Left forelimb (tissue), 1 donor: ENCODE results near the gene KRT84.
"Not testable (repeated sequence)": the region's sequence is repeated elsewhere in the genome, so short reads cannot be mapped to it uniquely, and the experiment has no call there.

Experiments
- DNase-seq: peaks from one replicate; pipeline ENCODE4 v3.0.0-alpha.2; 2018; ENCODE audit warnings: low spot score

KRT84 gene

DNA sequence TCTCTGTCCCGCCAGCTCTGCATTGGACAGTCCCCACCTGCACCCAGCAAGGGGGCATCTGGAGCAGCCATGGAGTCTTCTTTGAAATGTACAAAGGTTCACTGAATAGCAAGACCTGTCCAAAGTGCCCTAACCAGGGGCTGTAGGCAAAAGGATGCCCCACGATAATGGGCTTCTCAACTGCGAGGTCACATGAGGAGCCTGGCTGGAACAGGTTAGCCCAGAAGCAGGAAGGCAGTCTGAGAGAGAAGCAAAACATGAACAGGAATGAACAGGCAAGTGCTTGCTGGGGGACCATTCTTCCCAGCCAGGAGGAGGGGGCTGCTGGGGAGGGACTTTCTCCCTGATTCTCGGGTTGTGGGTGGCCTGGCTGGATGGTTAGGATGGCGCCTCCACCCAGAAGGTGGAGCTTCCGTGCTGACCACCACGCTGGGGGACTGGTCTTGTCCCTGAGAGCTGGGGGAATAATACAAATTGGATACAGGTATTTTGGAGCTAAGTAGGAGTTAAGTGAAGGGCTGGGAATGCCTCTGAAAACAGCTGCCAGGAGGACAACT lies 25.3 kb downstream of the KRT84 start:
- no peak for DNase-seq

DNA sequence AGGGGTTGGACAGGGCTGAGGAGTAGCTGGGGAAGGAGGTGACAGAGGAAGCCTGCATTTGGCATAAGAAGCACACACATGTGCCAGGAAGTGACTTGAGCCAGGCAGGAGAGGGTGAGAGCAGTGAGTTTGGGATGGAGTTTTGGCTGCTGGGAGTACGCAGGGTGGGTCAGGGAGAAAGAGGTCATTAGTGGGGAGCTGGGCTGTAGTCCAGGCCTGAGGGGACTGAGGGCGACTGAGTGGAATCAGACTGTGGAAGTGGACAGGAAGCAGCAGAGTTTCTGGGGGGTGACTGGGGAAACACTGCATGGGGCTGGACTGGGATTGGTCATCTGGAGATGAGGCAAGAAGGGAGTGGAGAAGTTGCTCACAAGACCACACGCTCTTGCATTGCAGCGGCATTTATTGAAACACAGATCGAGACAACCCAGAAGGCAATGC lies 25.8 kb downstream of the KRT84 start:
- no peak for DNase-seq

DNA sequence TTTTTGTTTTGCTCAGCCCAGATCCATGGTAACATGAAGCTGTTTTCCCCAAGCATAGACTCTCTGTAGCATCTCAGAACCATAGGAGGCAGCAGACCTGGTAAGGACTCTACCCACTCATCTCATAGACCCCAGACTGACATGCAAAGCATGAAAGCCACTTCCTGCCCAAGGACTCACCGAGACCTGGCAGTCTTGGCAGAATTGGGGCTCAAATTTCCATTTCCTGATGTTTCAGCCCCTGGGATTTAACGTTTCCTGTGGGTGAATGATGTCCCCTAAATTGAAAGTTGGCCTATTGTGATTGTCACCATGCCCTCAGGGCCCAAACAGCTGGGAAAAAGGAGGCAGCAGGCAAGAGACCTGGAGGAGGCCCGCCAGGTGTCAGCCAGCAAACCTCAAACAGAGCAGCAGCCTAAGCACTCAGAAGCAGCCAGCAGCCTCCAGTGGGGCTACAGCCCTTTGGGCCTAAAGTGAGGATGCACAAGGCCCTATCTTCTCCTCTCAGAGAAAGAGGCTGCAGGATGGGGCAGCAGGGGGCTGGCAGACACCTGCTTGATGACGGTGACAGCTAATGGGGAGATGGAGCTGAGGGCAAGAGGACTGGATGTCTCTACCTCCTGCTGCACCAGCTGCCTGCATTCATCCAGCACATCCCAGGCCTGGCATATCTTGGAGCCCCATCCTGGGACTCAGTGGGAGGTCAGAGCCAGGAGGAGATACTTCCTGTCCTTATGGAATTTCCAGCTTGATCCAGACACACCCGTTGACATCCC lies 26.7 kb downstream of the KRT84 start:
- peak; percentile 58 for DNase-seq

DNA sequence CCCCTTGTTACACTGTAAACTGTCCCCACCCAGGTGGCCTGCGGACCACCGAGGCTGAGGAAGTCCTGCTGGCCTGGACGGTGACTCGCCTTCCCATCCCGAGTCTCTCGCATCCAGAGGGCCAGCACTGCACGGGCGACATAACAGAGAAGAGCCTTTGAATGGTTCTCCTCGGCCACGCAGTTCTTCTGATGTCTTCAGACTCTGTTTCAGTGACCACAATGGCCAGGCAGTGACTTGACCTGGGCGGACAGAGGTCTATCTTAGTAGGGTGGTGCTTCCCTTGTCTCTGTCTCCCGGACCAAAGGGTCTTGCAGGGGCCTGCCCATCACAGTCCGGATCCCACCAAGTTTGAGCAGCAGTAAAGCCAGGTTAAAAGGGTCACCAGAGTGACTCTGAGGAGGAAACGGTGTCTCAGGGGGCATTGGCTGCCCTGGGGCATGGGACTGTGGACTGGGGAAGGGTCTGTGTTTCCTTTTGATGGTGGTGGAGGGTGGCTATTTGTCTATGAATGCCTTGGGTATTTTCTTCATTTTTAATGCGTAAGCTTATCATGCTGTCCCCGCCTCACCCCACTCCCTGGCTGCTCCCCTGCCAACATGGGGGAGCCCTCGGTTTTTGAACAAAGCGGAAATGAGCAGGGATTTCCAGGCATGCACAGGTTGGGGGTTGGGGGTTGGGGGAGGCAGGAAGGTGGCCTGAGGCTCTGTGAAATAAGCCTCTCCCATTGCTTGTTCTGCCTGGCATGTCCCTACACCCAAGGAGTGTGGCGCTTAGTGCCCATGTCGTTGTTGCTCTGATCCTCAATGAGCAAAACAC lies 28.5 kb downstream of the KRT84 start:
- peak; percentile 45 for DNase-seq

DNA sequence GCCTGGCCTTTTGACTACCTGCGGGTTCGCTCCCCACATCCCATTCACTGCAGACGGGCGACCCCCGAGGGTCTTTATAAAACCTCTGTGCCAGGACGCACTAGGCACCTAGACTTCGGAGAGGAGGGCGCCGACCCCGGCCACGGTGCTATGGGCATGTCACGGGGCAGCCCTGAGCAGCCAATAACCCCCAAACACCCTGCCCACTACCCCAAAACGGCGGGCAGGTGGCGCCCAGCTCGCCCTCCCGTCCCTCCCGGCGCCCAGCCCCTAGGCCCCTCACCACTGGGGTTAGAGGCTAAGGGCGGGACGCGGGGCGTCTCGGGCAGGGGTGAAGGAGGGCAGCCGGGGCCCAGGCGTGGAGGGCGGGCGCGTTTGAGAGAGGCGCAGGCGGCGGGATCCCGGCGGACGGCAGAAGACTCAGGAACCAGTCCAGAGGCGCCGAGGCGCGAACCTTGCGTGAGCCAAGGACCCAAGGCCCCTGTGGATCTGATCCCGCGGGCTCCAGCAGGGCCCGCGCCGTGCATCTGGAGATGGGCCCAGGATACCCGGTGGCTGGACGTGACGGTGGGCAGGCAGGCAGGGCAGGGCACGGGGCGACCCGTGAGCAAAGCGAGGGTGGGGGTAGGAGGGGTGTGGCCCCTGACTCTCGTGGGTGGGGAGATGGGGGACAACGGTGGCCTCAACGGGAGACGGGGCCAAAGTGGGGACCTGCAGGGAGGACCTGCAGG lies 29.3 kb downstream of the KRT84 start:
- DNase-seq = peak; percentile 52

DNA sequence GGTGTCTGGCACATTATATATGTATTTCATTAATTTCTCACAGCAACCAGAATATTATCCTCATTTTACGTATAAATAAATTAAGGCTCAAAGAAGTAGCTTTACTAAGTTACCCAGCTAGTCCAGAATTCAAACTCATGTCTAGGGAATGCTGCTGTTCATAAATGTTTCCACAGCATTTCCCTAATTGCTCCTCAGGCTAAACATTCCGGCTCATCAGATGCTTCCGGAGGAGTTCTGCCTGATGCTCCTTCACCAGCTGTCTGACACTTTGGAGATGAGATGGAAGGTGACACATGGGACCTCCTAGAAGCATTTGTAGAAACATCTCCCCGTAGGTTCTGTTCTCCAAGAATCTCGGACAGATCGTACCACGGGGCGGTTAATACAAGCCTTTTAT lies 30.3 kb downstream of the KRT84 start:
- DNase-seq = peak; percentile 26

DNA sequence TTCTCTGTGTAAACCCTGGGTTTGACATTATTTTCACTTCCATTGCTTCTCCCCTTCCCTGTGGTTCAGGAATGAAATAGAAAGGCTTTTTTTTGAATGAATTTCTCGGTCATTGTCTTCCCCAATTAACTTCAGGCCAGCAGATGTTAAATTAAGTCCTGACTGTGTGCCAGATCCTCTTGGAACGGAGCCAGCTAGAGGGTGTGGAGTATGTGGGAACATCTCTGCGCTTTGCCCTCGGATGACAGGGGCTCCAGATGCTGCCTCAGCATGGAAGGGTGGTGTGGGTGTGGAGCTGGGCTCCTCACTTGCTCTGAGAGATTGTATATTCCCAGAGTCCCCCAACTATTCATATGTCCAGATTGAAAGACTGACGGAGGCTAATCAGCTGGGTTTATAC lies 31.3 kb downstream of the KRT84 start:
- peak; percentile 66 for DNase-seq

DNA sequence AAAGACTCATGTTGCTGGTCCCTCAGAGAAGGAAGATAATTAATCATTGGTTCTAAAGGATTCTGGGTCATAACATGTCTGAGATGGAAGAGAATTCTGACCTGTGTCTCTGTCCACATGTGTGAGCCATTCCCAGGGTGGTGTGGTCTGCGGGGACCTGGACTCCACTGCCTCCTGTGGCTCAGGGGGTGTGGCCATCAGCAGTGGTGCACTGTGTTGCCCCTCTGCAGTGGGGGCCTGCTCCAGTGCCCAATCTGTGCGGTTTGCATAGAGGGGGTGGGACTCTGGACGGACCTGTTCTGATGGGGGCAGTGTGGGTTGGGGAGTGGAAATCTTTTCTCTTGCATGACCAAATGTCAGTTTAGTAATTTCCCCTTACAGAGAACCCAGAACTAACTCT lies 31.7 kb downstream of the KRT84 start:
- peak; percentile 18 for DNase-seq

DNA sequence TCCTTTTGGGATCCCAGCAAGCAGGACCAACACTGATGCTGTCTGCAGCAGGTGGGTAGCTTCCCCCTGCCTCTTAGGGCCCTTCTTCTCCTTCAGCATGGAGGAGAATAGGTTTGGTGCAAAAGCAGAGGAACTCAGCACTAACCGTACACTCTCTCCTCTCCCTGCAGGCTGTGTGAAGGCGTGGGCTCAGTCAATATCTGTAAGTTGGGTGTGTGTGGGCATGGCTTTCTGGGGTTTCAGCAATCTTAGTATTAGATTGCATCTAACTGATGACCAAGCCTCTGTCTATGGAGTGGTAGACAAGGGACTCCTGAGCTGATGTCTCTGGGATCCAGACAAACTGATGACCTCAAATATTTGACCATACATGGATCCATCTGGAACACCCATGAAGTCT lies 32.5 kb downstream of the KRT84 start:
- DNase-seq = no peak

DNA sequence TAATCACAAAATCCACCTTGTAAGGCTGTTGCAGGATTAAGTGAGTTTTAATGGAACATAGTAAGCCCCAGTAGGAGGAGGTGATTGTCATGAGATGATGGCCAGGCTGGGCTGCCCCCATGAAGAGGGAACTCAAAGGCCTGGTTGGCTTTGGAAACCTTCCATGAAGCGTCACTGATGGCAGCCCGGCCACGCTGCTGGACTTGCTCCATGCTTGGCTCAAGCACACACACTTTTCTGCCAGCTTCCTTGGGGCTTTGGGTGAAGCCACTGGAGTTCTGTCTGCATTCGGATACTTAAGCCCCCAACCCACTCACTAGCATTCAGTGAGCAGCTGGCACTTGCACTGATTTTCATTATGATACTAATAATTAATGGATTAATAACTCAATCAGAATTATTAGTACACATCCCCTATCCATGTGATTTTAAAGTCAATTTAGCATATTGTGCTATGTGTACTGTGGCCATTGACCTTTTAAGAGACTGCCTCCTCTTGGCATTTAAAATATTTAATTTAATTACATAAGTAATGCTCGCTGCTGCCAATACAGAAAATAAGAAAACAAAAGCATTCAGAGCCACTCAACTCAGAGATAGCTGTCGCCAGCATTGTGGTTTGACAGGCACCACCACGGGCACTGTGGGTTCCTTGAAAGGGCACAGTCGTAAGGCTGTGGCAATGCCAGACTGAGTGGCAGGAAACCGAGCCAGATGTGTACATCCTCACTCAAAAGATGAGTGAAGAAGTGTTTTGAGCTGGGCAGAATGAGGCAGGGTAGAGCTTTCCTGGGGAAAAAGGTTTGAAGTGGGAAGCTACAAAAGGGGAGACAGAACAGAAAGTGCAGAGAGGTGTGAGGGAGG lies 34.0 kb downstream of the KRT84 start:
- peak; percentile 64 for DNase-seq

DNA sequence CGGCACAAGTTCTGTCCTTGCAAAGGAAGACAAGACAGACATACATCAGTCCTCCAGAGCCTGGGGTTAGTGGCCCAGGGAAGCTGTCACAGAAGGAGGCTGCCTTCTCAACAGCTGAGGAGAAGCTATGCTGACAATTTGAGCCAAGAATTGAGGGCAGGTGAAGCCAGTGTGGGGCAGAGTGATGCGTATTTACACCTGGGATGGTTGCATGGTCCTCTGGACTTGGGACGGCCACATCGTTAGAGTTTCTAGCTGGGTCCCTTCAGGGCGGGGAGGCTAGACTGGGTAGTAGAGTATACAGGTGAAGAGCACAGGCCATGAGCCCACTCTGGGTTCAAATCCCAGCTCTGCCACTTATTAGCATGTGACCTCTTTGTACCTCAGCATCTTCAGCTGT lies 34.7 kb downstream of the KRT84 start:
- DNase-seq = no peak

DNA sequence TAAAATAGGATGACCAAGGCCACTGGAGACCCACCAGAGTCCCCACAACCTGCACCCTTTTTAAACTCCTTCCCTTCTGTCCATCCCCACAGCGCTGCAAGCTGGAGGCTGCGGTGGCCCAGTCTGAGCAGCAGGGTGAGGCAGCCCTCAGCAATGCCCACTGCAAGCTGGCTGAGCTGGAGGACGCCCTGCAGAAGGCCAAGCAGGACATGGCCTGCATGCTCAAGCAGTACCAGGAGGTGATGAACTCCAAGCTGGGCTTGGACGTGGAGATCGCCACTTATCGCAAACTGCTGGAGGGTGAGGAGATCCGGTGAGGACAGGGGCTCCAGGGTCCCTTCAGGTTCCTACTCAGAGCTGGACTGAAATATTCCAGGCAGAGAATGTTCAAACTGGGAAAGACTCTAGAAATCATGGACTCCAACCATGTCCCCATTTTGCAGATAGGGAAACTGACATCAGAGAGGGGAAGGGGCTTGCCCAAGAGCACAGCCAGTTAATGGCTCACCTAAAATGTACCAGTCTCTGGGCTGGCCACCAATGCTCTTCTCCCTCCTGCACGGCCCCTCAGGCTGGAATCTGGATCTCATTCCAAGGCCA lies 35.3 kb downstream of the KRT84 start:
- peak; percentile 26 for DNase-seq

DNA sequence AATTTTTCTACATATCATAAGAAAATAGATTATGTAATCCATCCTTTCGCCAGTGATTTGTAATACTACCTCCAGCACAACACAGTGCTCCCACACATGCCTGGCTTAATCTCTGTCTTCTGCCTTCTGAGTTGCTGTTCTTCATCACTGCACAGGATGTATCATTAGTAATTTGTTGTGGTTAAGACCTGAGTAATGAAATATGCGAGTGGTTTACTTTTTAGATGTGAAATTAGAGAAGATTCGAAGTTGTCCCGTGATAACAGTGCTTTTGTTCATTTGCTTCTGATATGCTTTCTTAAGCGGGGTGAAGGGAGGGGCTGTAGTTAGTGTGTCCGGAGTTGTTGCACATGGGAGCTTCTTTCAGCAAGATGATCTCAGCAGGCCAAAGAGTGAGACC lies 36.3 kb downstream of the KRT84 start:
- DNase-seq = no peak

DNA sequence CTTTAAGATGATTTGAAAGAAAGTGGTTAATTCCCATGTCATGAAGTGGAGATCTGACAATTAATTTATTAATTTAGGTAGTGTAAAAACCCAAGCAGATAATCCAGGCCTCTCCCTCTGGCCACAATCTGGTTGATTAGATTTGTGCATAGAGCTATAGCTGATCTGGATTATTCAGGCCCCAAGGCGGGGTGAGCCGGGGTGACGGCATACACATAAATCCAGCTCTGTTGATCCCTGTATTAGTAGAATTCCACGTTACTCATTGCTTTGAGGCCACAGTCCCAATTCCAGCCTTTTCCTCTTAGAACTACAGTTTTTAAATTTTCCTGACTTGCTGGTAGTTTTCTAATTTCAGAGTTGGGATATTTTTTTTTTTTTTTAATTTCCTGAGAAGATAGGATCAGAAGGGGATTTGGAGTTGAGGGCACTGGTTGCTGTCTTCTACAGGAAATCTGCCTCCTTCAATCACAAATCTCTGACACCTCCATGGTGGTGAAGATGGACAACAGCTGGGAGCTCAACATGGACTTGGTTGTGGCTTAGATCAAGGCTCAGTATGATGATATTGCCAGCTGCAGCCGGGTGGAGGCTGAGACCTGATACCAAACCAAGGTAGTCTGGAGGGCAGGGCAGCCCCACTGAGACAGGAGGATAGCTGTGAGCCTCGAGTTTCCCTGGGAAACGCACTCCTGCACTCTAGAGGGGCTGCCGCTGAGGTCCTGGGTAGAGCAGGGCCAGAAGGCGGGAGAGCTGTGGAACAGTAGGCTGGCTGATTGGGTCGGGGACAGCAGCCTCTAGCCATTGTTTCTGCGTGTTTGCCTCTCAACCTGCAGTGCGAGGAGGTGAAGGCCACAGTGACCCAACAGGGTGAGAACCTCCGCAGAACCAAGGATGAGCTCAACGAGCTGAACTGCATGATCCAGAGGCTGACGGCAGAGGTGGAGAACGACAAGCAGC lies 37.6 kb downstream of the KRT84 start:
- no peak for DNase-seq

DNA sequence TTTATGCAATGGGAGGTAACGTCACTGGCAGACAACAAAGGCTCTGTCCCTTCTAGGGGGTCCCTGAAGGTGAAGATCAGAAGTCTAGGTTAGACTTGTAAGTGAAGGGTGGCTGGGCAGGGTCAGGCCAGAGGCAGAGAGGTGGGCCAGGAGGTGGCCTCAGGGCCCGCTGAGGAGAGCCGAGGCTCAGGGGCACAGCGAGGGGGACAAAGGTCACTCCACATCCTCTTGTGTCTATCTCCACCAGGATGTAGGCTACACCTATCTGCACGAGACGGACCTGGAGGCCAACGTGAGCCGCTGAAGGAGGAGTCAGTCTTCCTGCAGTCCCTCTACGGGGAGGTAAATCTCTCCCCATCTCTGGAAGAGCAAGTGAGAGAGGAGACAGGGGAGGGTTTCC lies 38.4 kb downstream of the KRT84 start:
- DNase-seq = no peak

DNA sequence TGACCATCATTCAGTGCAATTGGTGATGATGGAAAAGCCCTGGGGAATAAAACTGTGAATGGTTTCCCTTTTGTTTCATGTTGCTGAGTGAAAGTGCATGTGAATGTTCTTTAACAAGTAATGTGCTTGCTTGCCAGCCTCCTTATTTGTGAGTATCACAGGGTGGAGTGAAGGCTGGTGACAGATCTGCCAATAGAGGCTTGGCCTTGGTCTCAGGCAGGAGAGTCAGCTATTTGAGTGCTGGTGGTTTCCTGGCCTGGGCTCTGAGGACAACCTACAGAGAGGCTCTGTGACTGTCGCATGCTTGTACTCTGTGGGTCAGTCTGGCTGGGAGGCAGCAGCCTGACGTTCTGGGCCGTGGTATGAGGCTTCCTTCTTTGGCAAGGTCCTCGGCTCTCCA lies 38.9 kb downstream of the KRT84 start:
- no peak for DNase-seq

DNA sequence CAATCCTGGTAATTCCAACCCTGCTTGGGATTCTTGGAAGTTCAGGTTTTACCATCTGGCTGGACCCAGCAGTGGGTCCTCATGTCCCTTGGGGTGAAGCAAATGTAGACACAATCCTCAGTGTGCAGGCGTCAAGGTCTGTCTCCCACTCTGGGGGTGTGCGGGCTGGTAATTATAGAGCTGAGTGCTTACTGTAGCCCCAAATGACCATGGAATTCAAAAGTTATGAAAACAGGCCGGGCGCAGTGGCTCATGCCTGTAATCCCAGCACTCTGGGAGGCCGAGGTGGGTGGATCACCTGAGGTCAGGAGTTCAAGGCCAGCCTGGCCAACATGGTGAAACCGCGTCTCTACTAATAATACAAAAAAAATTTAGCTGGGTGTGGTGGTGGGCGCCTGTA lies 40.4 kb downstream of the KRT84 start:
- DNase-seq = not testable (repeated sequence)

DNA sequence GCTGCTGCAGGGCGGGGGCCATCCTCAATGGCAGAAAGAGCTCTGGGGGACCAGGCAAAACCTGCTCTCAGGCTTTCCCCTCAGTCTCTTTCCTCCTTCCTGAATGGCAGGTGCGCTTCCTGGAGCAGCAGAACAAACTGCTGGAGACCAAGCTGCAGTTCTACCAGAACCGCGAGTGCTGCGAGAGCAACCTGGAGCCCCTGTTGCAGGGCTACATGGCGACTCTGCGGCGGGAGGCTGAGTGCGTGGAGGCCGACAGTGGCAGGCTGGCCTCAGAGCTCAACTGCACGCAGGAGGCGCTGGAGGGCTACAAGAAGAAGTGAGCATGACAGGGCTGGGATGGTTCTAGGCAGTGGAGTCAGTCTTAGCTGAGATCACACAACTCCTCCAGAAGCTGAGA lies 41.3 kb downstream of the KRT84 start:
- no peak for DNase-seq

DNA sequence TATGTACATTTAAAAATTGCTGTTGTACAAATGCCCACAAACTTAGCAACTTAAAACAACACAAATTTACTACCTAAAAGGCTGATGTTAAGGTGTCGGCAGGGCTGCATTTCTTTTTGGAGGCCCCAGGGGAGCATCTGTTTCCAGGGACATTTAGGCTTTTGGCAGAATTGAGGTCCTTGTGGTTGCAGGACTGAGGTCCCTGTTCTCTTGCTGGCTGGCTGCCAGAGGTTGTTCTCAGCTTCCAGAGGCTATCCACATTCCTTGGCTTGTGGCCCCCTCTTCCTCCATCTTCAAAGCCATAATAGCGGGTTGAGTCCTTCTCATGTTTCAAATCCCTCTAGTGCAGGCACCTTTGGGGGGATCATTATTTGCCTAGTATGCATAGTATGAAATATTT lies 41.9 kb downstream of the KRT84 start:
- DNase-seq = no peak
